Gastroesophageal sphincter (tissue), 3 donors: Measurements from ENCODE around the gene CCDC27.

Experiments
- CTCF ChIP-seq, 4 experiments: fragments of 200-600 bp in 2 of 4; fragments of 450-650 bp in 2 of 4; sonication (generic) in 1 of 4; IDR thresholded peaks; one replicate each; pipeline ENCODE4 v1.5.1; 2017 to 2019; ENCODE audit warnings: antibody characterized with exemption in 4 of 4, mild to moderate bottlenecking in 2 of 4, moderate library complexity in 2 of 4
- EP300 ChIP-seq: sonication (generic); formaldehyde crosslinking; IDR thresholded peaks from one replicate; pipeline ENCODE4 v1.6.1; 2017; ENCODE audit warnings: antibody characterized with exemption, mild to moderate bottlenecking
- POLR2A ChIP-seq, 2 donors: fragments of 450-650 bp; IDR thresholded peaks; one replicate each; pipeline ENCODE4 v1.6.1; 2017; ENCODE audit warnings: antibody characterized with exemption in 2 of 2, mild to moderate bottlenecking in 2 of 2, moderate library complexity in 1 of 2
- POLR2AphosphoS5 ChIP-seq: sonication (generic); formaldehyde crosslinking; IDR thresholded peaks from one replicate; pipeline ENCODE4 v1.6.1; 2017; ENCODE audit warnings: antibody characterized with exemption

- TF ChIP-seq CTCF (IDR thresholded peaks at IDR 0.05) (no peak), POLR2AphosphoS5 (no peak), POLR2A (IDR thresholded peaks at IDR 0.05) (no peak), EP300 (no peak)
Measured at GRCh38 chr1:3741566-3742438, 10.4 kb upstream of the CCDC27 start.
